Transverse colon (tissue), 3 donors: ENCODE data around the gene PIGV.

ENCODE experiments used
- POLR2A ChIP-seq: fragments of 450-650 bp; IDR thresholded peaks from one replicate; pipeline ENCODE4 v1.6.1; 2016; ENCODE audit warnings: antibody characterized with exemption, mild to moderate bottlenecking, moderate library complexity
- TF ChIP-seq, protein P1 (sequence below), 5 experiments: fragments of 200-600 bp in 3 of 5; fragments of 450-650 bp in 2 of 5; sonication (generic) in 3 of 5; IDR thresholded peaks; 1 replicate in 2 of 5; 2 replicates in 3 of 5; pipeline ENCODE4 v1.5.1; 2016 to 2017; ENCODE audit warnings: antibody characterized with exemption in 5 of 5, inconsistent platforms in 3 of 5, mild to moderate bottlenecking in 2 of 5, moderate library complexity in 1 of 5

DNA sequence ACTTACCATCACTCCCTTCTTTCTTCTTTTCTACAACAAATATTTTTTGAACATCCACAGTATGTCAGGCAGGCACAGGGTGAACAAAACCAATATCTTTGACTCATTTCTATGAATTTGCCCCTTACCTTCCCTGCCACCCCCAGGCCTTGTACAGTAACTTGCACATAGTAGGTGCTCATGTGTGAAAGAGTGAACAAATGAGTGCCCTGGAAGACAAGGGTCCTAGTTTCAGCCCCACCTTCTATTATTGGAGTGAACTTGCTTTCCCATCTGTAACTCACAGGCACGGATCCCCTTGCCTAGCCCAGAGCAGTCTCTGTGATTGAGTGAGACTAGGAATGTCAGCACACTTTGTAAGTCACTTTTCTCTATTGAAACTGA lies 51.6 kb downstream of the PIGV start:
- TF ChIP-seq, protein P1, sequence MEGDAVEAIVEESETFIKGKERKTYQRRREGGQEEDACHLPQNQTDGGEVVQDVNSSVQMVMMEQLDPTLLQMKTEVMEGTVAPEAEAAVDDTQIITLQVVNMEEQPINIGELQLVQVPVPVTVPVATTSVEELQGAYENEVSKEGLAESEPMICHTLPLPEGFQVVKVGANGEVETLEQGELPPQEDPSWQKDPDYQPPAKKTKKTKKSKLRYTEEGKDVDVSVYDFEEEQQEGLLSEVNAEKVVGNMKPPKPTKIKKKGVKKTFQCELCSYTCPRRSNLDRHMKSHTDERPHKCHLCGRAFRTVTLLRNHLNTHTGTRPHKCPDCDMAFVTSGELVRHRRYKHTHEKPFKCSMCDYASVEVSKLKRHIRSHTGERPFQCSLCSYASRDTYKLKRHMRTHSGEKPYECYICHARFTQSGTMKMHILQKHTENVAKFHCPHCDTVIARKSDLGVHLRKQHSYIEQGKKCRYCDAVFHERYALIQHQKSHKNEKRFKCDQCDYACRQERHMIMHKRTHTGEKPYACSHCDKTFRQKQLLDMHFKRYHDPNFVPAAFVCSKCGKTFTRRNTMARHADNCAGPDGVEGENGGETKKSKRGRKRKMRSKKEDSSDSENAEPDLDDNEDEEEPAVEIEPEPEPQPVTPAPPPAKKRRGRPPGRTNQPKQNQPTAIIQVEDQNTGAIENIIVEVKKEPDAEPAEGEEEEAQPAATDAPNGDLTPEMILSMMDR (IDR thresholded peaks at IDR 0.05): no peak
- no peak for TF ChIP-seq POLR2A
